GM04503 (cell line): Measurements from ENCODE around the gene SKI.
A peak's percentile ranks its signal among the peaks of the same experiment; 100 is the strongest.

ENCODE experiments used
- DNase-seq: peaks from one replicate; pipeline ENCODE4 v3.0.0-alpha.2; 2012; ENCODE audit warnings: low read depth

Gene SKI

DNA sequence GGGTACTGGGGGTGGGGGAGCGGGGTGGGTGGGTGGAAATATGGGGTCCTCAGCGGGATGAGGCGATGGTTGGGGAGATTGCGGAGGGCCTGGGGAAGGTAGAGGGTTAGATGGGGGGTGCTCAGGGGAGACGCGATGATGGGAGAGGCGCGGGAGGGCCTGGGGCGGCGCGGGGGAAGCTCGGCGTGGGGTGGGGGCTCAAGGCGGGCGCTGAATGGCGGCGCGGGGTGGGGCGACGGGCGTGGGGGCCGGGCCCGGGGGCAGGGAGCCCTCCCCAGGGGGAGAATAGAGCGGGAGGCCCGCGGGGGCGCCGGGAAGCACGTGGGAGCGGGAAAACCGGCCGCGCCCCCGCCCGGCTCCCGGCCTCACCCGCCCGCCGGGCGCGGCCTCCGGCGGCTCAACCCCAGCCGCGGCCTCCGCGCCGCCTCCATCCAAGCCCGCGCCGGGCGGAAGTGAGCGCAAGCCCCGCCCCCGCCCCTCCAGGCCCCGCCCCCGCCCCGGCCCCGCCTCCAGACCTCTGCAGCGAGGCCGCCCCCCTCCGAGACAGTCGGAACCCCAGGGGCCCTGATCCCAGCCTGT, 33.7 kb upstream of the SKI start, which contains the start of gene FAAP20:
Gene FAAP20, minus strand, starts transcription at position 454 of the 579 bp plus-strand sequence. Its CDS starts 23 bp downstream, at position 431.
- no peak for DNase-seq

DNA sequence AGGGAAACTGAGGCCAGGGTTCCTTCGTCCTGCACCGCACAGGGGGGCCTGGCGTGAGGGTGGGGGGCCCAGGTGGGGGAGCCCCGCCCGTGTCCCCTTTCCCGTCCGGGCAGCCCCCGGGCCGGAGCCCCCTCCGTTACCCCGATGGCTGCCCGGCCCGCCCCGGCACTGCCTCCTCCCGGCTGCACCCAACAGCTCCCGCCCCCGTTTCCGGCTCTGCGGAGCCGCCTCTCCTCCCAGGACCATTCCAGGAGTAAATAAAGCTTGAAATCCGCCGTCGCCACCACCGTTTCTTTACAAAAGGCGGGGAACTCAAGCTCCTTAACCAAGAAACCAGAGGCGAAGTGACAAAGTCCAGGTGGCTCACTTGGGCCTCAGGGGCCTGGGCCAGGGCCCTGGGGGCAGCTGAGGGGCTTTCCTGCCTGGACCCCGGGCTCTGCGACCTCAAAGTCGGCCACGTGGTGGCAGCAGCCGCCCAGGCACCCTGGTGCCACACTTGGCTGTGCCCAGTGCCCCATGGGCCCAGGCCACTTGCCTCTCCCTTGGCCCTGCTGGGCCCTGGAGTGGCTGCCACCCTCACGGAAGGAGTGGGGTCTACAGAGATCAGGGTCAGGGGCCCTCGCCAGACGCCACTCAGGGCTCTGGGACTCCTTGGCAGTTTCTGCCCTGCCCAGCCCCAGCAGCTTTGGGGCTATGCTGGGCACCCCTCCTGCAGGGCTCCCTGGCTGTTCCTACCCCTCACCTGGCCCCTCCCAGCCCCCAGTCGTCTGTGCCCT, 33.0 kb upstream of the SKI start:
- no peak for DNase-seq

- DNase-seq, result no peak
Measured at GRCh38 chr1:2195785-2196184, 32.3 kb upstream of the SKI start.

DNA sequence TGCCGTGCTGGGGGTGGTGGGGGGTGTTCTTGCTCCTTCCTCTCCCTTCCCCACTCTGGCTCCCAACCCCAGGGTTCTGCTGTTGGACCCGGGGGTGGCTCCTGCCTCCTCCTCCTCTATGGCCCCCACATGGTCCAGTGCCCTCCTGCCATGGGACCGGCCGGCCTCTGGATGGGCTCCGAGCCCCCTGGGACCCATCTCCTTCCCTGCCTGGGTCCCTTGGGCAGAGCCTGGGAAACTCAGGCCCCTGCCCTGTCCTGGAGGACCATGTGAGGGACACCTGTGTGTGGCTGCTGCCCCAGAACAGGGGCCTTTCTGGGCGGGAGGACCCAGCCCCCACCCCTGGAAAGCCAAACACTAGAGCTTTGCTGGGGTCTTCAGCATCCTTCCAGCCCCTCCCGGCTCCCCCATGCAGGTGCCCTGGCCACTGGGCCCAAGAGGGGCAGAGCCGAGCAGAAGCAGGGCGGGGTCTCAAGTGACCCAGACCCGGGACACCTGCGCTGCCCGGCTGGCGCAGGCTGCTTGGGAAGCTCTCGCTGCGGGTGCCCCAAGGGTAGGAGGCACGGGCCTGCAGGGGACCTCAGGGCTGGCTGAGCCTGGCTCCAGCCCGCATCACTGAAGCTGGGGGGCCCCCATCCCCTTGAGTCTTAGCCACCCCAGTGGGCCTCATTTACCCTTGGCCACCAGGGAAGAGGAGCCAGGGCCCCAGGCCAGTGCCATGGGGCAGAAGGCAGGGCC, 31.0 kb upstream of the SKI start:
- no peak for DNase-seq

GRCh38 chr1:2197707-2198165, 30.4 kb upstream of the SKI start:
- DNase-seq, result no peak

DNA sequence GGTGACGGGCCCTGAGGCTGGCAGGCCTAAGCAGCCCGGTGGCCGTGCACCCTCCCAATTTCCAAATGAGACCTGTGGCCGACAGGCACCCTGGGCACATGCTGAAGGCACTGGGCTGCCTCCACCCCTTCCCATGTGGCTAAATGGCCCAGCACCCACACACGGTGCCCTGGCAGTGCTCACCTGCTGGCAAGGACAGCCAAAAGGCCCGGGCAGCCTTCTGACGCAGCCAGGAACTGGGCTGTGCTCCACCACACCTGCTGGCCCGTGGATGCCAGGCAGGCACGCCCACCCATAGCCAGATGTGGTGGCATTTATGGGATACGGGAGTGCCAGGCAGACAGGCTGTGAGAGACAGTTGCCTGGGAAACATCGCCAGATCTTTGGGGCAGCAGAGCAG, 29.5 kb upstream of the SKI start:
- no peak for DNase-seq

DNA sequence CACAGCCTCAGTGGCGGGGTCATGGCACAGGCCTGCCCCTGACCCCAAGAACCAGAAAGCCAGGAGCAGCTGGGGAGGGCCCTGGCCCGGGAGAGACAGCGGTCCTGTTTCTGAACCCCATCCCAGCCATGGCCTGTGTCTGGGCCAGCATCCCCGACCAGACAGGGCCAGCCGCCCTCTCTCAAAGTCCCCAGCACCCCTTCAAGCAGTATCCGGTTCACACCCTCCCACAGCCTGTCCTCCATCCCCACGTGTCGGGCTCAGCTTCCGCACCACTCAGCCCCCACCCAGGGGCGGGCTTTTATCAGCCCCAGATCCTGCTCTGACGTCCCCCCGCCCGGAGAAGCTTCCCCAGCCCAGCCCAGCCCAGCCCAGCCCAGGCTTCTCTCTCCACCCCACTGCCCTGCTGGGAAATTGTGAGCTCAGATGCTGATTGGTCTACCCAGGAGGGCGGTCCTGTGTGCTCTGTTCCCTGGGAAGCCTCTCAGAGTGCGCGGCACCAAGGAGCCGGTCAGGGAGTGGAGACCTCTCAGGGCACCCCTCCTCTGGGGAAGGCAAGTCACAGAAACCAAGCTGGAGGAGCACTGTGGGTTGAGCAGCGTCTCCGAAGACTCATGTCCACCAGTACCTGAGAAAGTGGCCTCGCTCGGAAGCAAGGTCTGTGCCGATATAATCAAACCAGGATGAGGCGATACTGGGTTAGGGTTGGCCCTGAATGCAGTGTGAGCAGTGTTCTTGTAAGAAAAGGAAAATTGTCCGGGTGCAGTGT, 28.9 kb upstream of the SKI start:
- peak; percentile 79 for DNase-seq

DNA sequence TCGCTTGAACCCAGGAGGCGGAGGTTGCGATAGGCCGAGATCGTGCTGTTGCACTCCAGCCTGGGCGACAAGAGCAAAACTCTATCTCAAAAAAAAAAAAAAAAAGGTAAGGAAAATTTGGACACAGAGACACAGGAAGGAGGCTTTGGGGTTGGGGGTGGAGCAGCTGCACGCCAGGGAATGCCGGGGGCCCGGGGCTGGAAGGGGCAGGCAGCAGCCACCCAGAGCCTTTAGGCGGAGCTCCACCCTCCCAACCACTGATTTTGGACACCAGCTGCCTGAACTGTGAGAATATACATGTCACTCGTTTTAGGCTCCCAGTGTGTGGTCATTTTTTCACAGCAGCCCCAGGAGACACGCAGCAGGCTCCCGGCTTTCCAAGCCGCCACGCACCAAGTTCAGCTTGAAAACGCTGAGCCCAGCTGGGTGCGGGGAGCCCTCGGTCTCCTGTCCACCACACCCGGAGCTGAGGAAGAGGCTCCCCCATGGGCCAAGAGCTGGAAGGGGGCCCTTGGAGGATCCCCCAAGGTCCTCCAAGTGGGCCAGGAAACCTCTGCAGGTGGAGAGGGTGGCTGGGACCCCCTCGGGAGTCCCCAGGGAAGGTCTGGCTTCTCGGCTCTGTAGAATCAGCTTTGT, 27.7 kb upstream of the SKI start:
- DNase-seq, result no peak

GRCh38 chr1:2201062-2201461, 27.1 kb upstream of the SKI start:
- no peak for DNase-seq

DNA sequence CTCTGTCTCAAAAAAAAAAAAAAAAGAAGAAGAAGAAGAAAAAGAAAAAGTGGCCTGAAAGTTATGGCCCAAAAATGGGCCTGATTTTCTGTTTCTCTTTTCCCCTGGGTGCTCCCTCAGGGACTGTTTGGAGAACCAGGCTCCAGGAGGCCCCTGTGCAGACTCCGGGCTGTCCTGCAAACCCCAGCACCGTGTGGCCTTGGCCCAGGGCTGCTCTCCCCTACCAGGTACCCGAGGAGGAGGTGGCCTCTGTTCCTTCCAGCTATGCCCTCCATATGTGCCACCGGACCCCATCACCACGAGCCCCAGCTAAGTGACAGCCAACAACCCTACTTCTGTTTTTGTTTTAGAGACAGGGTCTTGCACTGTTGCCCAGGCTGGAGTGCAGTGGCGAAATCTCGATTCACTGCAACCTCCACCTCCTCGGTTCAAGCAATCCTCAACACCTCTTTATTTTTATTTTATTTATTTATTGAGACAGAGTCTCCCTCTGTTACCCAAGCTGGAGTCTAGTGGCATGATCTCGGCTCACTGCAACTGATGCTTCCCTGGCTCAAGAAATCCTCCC, 26.0 kb upstream of the SKI start:
- DNase-seq, result no peak

DNA sequence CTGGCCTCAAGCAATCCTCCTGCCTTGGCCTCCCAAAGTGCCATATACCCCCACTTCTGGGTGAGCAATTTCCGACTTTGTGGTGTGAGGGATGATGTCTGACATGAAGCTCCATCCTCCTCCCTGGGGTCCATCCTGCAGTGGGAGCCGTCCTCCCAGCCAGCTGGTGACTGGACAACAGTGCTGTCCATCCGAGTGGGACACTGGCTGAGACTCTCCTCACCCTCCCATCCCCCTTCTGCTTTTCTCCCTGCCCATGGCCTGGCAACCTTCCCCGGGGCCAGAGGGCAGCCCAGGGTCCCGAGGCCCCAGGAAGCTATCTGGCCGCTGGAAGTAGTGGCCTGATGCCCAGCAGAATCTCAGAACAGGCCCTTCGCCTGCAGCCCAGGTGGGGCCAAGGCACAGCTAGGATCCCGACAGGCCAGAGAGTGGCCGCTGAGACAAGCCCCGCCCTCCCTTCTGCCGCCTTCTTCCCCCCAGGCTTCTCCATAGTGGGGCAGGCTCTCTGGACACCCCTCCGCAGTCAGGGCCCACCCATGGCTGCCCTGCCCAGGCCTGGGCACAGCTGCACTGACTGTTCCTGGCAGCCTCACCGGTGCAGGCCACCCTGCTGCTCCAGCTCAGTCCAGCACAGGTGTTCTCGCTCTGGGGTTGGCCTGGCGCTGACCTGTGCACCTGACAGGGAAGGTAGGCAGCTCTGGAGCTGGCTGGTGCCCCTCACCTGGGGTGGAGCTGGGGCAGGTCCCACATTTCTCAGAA, 25.1 kb upstream of the SKI start:
- no peak for DNase-seq

DNA sequence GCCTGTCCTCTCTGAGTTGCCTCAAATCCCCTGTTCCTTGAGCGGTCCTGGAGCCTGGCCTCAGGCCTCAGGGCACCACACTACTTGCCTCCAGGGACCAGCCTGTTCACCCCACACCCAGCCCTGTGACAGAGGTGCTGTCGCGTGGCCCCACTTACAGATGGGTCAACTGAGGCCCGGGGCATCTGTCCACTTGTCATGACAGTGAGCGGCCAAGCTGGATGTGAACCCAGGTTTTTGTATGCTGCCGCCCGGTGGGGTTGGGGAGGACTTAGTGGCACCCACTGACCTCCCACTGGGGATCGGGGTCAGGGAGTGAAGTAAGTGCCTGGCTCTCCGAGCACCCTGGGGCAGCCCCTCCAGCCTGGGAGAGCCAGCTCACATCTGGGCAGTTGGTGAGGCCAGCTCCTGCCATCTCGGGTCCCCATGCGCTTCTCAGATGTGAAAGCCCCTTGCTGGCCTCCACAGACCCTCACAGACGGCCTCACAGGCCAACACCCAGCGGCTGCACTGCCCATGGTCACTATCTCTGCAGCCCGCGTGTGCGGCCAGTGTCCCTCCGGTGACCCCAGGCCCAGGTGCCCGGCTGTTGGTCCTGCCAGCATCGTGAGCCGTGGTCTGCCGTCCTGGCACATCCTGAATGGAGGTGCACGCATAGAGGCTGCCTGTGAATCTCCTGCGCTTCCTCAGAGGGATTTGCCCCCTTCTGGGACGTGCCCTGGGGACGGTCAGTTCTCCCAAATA, 24.3 kb upstream of the SKI start:
- no peak for DNase-seq

DNA sequence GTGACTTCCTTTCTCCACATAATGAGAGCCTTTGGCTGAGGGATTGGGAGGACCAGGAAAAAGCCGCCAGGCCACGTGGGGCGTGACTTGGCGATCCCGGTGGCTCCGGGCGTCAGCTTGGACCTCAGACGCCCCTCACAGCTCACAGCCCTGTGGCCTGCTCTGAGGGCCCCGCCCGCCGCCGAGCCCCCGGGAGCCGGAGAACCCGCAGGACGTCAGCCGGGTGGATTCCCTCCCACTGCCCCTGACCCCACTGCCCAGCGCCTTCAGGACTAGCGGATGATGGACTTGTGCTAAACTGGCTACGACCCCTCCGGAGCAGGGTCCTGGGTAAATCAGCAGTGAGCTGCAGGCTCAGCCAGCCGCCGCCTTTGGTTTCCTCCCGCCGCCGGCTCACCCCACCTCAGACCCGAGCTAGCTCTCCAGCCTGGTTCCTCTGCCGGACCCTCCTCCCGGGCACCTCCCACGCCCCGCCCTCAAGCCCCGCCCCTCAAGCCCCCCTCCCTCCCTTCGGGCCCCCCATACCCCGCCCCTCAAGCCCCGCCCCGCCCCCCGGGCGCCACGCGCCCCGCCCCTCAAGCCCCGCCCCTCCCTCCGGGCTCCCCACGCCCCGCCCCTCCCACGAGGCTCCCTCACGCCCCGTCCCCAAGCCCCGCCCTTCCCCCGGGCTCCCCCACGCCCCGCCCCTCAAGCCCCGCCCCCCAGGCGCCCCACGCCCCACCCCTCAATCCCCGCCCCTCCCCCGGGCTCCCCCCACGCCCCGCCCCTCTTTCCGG, 23.5 kb upstream of the SKI start:
- no peak for DNase-seq

- no peak for DNase-seq
Measured at GRCh38 chr1:2205191-2205952, 22.7 kb upstream of the SKI start.

DNA sequence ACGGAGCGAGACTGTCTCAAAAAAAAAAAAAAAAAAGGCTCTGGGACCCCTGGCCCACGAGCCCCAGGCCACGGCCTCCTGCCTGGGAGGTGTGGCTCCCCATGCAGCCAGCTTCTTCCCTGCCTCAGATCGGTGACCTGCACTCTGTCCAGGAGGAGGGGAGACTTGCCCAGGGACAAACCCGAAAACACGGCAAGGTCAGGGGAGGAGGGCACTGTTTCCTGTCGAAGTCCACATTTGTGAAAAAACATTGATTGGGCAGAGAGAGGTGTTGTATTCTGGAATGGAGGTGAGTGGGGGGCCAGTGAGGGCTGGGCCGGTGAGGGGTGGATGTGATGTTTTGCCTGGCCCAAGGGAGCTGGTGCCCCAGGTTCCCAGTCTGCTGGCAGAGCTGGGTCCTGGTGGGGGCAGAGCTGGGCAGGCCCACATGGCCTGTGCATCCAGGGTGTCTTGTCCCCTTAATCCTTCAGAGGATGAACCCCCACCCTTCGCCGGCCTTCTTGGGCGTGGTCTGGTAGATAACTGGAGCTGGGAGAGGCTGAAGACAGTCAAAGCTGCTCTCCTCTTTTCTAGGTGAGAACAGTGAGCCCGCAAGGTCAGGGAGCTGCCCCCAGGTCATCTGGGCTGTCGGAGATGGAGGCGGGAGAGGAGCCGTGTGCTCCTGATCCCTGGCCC, 21.2 kb upstream of the SKI start:
- no peak for DNase-seq

DNA sequence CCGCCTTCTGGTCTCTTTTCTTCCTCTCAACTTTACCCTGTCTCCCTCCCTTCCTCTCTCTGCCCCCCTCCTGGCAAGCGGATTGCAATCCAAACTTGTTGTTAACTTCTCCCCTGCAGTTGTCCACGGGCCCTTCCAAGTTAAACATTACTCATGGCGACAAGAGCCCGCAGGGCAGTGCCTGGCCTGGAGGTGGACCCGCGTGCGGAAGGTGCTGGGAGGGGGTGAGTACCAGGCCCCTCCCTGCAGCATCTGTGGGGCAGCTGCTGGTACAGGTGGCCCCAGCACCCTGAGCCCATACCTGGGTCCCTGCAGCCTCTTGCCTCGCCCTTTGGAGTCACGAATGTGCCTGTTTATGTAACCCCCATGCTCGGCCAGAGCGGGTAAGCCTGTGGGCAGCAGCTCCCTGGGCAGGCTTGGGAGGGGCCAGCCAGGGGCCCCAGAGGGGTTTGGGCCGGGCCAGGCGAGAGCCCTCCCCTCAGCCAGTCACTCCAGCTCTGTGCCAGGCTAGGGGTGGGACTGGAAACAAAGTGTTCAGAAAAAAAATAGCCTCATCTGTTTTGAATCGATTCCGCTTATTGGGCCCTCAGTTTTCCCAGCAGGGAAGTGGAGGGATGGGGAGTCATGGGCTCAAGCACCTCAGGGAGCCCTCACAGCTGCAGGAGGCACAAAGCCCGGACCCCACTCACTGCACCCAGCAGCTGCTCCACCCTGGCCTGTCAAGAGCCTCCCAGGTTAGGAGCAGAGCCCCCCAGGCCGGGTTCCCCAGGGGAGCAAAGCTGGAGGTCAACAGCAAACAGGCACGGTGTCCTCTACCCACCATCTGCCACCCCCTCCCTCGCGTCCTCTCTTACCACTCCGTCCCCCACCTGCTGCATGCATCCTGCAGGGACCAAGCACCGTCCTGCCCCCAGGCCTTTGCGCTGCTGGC, 19.5 kb upstream of the SKI start:
- peak; percentile 86 for DNase-seq
